Upper lobe of right lung (tissue), 1 donor: Measurements from ENCODE around the gene BMAL1. TPM values are rescaled to one million over a fixed set of nuclear protein-coding genes. Genes with fewer than 3 reads are reported as not detected.

ENCODE experiments used
- ATAC-seq: fragments of 200-7000 bp; cut with Tn5 transposase; one replicate; pipeline ENCODE4 v1.9.1; 2020; ENCODE audit warnings: mild to moderate bottlenecking, moderate library complexity
- DNase-seq: peaks from one replicate; pipeline ENCODE4 v3.0.0-alpha.2; 2020
- H3K27ac ChIP-seq: fragments of 200-600 bp; one replicate; pipeline ENCODE4 v1.8.0; 2022
- H3K27me3 ChIP-seq: fragments of 200-600 bp; one replicate; pipeline ENCODE4 v1.8.0; 2022; ENCODE audit warnings: mild to moderate bottlenecking
- H3K36me3 ChIP-seq: fragments of 200-600 bp; one replicate; pipeline ENCODE4 v1.8.0; 2022
- H3K4me1 ChIP-seq: fragments of 200-600 bp; one replicate; pipeline ENCODE4 v1.8.0; 2022
- H3K4me3 ChIP-seq: fragments of 200-600 bp; one replicate; pipeline ENCODE4 v1.8.0; 2022; ENCODE audit warnings: mild to moderate bottlenecking
- H3K9me3 ChIP-seq: fragments of 200-600 bp; one replicate; pipeline ENCODE4 v1.8.0; 2022
- intact Hi-C: fragments of 100-400 bp; cut with DNase I; formaldehyde crosslinking; loops from one replicate; pipeline ENCODE4 v1.11.0; 2022
- total RNA-seq: library from RNA; stranded (reverse); fragmentation: NEBNext Ultra II Directional; extraction: Animal tissue kit (Norgen Biotek cat#: 25700); gene quantifications from one replicate; pipeline ENCODE4 v1.2.1, GENCODE V29; 2021
- TF ChIP-seq, protein P1 (sequence below): fragments of 200-600 bp; IDR thresholded peaks from one replicate; pipeline ENCODE4 v1.8.0; 2022; ENCODE audit warnings: antibody characterized with exemption
- donor health status: DM: no; HTN: yes; CAD: no; lungs with severe emphysema.

Gene BMAL1
- total RNA-seq, 1 donor from 2014 or later: 18.8 TPM

- TF ChIP-seq, protein P1, sequence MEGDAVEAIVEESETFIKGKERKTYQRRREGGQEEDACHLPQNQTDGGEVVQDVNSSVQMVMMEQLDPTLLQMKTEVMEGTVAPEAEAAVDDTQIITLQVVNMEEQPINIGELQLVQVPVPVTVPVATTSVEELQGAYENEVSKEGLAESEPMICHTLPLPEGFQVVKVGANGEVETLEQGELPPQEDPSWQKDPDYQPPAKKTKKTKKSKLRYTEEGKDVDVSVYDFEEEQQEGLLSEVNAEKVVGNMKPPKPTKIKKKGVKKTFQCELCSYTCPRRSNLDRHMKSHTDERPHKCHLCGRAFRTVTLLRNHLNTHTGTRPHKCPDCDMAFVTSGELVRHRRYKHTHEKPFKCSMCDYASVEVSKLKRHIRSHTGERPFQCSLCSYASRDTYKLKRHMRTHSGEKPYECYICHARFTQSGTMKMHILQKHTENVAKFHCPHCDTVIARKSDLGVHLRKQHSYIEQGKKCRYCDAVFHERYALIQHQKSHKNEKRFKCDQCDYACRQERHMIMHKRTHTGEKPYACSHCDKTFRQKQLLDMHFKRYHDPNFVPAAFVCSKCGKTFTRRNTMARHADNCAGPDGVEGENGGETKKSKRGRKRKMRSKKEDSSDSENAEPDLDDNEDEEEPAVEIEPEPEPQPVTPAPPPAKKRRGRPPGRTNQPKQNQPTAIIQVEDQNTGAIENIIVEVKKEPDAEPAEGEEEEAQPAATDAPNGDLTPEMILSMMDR: no peak
- Histone ChIP-seq H3K36me3 (peaks cover 95% of the 10 kb centered on the region), H3K27me3 (no peaks in the 10 kb centered on the region), H3K4me1 (no peaks in the 10 kb centered on the region), H3K9me3 (no peaks in the 10 kb centered on the region), H3K4me3 (no peak overlapping the region), H3K27ac (no peak overlapping the region)
- no peak for DNase-seq
- ATAC-seq: no peak
- intact Hi-C loops: no loop called here
Observed at GRCh38 chr11:13378316-13378715, 100.7 kb downstream of the BMAL1 start.

DNA sequence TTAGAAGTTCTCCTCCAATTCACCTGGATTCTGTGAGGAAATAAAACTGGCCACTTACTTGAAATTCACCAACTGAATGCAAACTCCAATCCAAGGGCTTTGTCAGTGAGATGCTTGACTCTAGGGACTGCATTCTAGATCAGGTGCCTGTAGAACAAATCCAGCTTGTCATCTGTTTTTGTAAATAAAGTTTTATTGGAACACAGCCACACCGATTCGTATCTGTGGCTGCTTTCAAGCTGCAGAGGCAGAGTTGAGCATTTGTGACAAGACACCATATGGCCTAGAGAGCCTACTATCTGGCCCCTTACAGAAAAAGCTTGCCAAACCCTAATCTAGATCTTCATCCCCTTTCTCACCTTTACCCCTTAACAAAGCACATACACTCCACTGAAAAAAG is 103.1 kb downstream of the BMAL1 start:
- Histone ChIP-seq H3K27me3 (no peaks in the 10 kb centered on the region), H3K9me3 (no peaks in the 10 kb centered on the region), H3K4me1 (no peaks in the 10 kb centered on the region), H3K36me3 (peaks cover 88% of the 10 kb centered on the region), H3K4me3 (no peak overlapping the region), H3K27ac (no peak overlapping the region)
- DNase-seq (no peak), ATAC-seq (no peak)
- intact Hi-C loops: no loop called here
- TF ChIP-seq, protein P1: no peak

DNA sequence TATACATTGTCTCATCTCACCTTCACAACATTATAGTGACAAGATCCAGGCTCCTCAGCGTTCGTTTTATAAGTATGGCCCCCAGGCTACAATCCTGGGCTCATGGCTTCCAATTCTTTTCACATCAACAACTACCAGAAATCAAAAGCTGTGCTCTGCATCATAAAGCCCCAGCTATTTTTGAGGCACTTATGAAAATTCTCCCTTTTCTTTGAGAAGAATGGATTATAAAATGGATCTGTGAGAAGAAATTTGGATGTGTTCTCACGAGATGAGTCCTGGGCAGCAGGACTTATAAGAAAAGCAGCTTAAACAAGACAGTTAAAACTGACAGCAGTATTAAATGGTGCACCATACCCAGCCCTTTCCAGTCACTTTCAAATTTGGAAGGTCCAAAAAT is 105.2 kb downstream of the BMAL1 start:
- Histone ChIP-seq H3K9me3 (no peaks in the 10 kb centered on the region), H3K36me3 (peaks cover 88% of the 10 kb centered on the region), H3K4me3 (no peak overlapping the region), H3K27me3 (no peaks in the 10 kb centered on the region), H3K4me1 (no peaks in the 10 kb centered on the region), H3K27ac (no peak overlapping the region)
- ATAC-seq (no peak), DNase-seq (no peak)
- TF ChIP-seq, protein P1: no peak
- intact Hi-C loops: no loop called here

DNA sequence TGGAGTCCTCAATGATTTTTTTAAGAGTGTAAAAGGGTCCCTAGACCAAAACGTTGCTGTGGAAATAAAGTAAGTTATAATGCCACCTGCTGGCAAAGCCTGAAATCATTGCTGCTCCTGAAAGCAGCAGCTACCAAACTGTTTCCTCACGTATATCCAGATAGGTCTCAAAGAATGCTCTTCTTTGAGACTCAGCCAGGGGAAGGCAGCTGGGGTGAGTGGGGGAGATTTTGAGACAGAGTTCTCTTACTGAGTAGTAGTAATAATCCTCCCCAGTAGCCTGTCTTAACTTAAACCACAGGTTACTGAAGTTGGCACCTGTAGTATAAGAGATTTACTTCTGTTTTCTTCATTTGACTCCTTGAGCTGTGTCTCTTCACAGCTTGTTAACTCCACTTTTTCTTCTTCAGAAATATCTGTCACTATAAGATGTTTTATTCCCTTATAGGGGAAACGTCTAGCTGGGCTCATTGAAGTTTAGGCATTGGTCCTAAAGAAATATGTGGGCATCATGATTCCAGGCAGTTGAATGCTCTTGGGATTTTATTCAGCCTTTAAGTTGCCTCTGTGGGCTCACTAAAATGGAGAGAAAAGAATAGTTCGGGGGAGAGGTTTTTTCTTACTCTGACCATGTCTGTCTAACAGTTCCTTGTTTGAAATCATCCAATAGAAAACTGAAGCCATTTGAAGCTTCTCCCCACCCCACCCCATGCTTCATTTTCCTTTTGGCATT is 107.5 kb downstream of the BMAL1 start:
- H3K36me3 ChIP-seq: peaks cover 87% of the 10 kb centered on the region
- H3K4me1 ChIP-seq: no peaks in the 10 kb centered on the region
- H3K27me3 ChIP-seq: no peaks in the 10 kb centered on the region
- no peak overlapping the region for H3K27ac ChIP-seq
- ATAC-seq (peak; percentile 27), DNase-seq (no peak)
- no peaks in the 10 kb centered on the region for H3K9me3 ChIP-seq
- intact Hi-C loops: no loop called here
- TF ChIP-seq, protein P1: peak; percentile 64
- H3K4me3 ChIP-seq: no peak overlapping the region

DNA sequence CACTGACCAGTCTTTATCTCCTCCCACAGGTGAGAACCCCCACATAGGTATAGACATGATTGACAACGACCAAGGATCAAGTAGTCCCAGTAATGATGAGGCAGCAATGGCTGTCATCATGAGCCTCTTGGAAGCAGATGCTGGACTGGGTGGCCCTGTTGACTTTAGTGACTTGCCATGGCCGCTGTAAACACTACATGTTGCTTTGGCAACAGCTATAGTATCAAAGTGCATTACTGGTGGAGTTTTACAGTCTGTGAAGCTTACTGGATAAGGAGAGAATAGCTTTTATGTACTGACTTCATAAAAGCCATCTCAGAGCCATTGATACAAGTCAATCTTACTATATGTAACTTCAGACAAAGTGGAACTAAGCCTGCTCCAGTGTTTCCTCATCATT is 109.0 kb downstream of the BMAL1 start:
- Histone ChIP-seq H3K4me1 (no peaks in the 10 kb centered on the region), H3K4me3 (no peak overlapping the region), H3K27me3 (no peaks in the 10 kb centered on the region), H3K27ac (no peak overlapping the region), H3K9me3 (no peaks in the 10 kb centered on the region), H3K36me3 (peaks cover 72% of the 10 kb centered on the region)
- no peak for DNase-seq
- intact Hi-C loops: no loop called here
- no peak for ATAC-seq
- TF ChIP-seq, protein P1: no peak
